ENCODE data around the gene ZKSCAN2.

The ZKSCAN2 gene

DNA sequence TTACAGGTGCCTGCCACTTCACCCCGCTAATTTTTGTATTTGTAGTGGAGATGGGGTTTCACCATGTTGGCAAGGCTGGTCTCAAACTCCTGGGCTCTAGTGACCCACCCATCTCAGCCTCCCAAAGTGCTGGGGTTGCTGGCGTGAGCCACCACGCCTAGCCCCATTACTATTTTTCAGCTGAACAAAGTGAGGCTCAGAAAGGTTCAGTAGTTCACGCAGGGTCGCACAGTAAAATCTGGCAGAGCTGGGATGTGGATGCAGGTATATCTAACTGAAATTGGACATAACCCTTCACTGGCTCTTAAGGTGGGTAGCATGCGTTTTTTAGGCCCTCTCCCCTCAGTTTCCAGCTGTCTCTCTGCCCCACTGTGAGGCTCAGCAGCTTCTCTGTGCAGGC is 33.7 kb downstream of the ZKSCAN2 start:
- no peak for DNase-seq (ENCODE audit: low read depth)

GRCh38 chr16:25222959-25223358 is 34.7 kb downstream of the ZKSCAN2 start:
- DNase-seq (ENCODE audit: low read depth), result no peak

GRCh38 chr16:25219070-25219737 is 38.4 kb downstream of the ZKSCAN2 start:
- no peak for DNase-seq (ENCODE audit: low read depth)

DNA sequence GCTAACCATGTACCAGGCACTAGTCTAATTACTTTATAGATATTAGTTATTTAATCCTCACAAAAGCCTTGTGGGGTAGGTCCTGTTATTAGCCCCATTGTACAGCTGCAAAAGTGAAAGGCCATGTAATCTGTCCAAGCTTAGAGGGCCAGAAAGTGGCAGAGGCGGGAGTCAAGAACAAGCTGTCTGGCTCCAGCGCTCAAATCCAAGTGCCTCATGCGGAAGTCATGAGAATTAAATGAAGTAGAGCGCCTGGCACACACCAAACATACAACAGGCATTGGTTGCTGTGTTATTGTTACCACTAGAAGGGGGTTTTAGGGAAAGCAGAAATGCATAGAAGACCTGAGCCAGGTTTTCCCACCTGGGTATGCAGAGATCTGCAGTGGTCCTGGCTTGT is 39.7 kb downstream of the ZKSCAN2 start:
- DNase-seq (ENCODE audit: low read depth), result no peak

- no peak for DNase-seq (ENCODE audit: low read depth)
These were observed 40.5 kb downstream of the ZKSCAN2 start for GRCh38 chr16:25217112-25217511.

DNA sequence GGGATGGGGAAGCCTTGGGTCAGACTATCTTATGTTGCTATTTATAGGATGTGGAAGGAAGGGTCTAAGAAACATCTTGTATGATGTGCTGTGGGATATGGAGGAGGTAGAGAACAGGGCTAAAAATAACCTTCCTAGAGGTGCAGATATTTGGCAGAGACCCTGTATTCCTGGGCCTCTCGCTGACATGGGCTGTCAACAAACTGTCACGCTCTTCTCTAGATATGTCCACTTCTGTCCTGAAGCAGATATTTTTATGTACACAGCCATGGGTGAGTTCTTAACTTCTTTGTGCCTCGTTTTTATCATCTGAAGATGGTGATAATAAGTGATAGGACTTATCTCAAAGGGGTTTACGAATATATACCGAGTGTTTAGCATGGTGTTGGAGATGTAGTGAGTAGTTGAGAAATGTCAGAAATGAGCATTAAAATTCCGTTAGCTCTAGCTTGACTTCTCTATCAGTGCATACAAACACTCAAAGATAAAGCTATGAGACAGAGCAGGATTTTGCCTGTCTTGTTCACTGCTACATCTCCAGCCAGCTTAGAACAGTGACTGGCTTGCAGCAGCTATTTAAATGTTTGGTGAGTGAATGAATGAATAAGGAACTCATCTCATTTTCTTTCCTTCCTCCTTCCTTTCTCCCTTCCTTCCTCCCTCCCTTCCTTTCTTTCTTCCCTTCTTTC is 43.8 kb downstream of the ZKSCAN2 start:
- DNase-seq (ENCODE audit: low read depth), result no peak

- no peak for DNase-seq (ENCODE audit: low read depth)
These were observed 45.0 kb downstream of the ZKSCAN2 start for GRCh38 chr16:25212636-25213035.

DNA sequence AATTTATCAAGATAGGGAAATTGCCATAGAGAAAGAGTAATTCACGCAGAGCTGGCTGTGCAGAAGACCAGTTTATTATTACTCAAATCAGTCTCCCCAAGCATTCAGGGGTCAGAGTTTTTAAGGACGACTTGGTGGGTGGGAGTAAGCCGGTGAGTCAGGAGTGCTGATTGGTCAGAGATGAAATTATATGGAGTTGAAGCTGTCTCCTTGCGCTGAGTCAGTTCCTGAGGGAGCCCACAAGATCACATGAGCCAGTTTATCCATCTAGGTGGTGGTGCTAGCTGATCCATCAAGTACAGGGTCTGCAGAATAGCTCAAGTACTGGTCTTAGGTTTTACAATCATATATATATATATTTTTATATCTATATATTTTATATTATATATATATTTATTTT is 46.9 kb downstream of the ZKSCAN2 start:
- DNase-seq (ENCODE audit: low read depth), result peak; percentile 90

DNA sequence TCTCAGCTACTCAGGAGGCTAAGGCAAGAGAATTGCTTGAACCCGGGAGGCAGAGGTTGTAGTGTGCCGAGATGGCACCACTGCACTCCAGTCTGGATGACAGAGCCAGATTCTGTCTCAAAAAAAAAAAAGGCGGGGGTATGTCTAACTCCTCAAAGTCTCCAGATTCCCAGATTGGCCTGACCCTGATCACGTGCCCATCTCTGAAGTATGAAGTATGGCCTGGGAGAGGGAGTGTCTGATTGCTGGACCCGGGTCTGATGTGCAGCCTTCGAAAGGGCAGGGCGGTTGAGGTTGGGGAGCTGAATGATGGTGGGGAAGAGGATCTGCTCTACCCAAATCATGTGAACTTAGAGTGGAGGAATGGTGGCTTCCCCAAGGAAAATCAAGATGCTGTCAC is 58.2 kb downstream of the ZKSCAN2 start:
- no peak for DNase-seq (ENCODE audit: low read depth)

DNA sequence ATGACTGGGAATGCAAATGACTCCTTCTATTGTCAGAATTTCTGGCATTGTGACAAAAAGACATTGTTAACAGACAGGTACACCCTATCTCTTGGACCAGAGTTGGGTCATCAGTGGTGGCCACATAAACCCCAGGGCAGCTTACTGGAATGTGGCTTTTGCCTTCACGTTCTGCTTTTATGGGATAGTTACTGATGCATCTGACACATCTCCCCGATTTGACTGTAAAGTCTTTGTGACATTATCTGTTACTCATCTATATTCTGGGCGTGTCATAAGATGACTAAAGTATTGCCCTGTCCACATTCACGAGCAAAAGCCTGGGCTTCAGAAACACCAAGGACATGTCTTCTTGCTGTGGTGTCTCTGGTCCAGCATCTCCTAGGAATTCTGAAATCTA is 59.6 kb downstream of the ZKSCAN2 start:
- DNase-seq (ENCODE audit: low read depth), result no peak

GRCh38 chr16:25194273-25194878 is 63.3 kb downstream of the ZKSCAN2 start:
- no peak for DNase-seq (ENCODE audit: low read depth)

- DNase-seq (ENCODE audit: low read depth), result no peak
These were observed 65.5 kb downstream of the ZKSCAN2 start for GRCh38 chr16:25192096-25192495.

GRCh38 chr16:25189305-25189704 is 68.3 kb downstream of the ZKSCAN2 start:
- DNase-seq (ENCODE audit: low read depth), result peak; percentile 51

DNA sequence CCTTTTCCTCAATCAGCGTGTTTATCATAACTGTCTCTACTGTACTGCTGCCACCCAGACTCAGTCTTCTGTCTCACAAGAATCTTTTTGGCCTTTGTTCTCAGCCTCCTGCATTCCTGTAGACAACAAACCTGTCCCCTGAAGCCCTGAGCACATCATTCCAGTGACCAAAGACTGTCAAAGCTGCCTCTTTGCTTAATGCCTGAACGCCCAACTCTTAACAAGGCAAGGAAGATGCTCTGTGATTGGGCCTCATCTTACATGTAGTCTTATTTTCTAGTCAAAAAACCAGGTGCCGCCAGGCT is 70.2 kb downstream of the ZKSCAN2 start:
- DNase-seq (ENCODE audit: low read depth), result no peak

Measured in iris pigment epithelial cell (primary cell).